ENCODE results near the gene PTCD1.

Gene PTCD1

DNA sequence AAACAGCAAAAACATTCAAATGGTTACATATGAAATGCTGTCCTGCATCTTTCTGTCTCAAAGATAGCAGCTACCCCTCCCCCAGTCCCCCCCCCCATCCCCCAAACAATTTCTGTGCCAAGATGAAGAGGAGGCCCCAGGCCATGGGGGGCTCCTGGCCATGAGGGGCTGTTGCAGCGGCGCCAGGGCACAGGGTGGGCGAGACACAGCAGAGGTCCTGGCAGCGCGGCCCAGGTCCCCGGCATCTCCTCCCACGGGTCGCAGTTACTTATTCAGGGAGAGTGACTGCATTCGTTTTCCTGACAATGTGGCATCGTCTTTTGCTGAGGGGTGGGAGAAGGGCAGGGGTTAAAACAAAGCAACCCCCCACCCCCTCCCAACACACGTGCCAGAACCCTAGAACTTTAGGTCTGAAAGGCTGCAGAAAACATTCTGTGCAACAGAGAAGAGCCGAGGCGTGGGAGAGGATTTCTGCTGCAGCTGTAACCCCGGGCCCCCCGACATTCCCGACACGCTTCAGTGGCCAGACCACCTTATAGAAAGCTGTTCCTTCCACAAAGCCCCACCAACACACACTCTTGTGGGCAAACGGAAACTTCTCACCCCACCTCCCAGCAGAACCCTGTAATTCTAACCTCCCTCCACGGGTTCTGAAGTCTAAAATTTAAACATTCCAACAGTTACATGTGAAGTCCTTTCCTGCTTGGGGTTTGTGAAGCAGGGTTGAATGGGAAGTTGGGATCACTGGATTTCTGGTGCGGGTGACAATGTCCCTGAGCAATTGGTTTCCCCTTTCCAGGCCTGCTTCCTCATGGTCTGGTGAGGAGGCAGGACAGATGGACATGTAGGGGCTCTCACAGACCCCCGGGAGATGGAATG lies 41.9 kb downstream of the PTCD1 start:
- Histone ChIP-seq H3K36me3 (ENCODE audit: control insufficient read depth in 4 of 4, insufficient read depth in 4 of 4, low read length in 3 of 4) (peaks cover 14 to 91% (median 67%) of the 10 kb centered on the region in 4 experiments), H3K9me3 (ENCODE audit: control extremely low read depth in 1 of 5, control insufficient read depth in 4 of 5, insufficient read depth in 2 of 5, low read depth in 1 of 5, low read length in 4 of 5) (no peaks in the 10 kb centered on the region), H3K4me3 (ENCODE audit: control insufficient read depth in 1 of 7, extremely low read depth in 1 of 7, insufficient read depth in 4 of 7, low read depth in 2 of 7, low read length in 6 of 7) (no peak overlapping the region), H3K4me1 (ENCODE audit: control extremely low read depth in 1 of 4, control insufficient read depth in 4 of 4, insufficient read depth in 4 of 4, low read length in 3 of 4) (peaks cover 0 to 19% (median 5%) of the 10 kb centered on the region in 4 experiments), H3K27ac (ENCODE audit: insufficient read depth in 1 of 2, low read depth in 1 of 2, low read length in 2 of 2, poor library complexity in 1 of 2, severe bottlenecking in 2 of 2) (no peak overlapping the region), H3K27me3 (replicated peaks in 2 of 5; ENCODE audit: control insufficient read depth in 4 of 5, insufficient read depth in 5 of 5, low read length in 4 of 5) (no peaks in the 10 kb centered on the region)
- POLR2A ChIA-PET: no interaction called here
- CTCF ChIA-PET: interaction anchor here (1.1 kb wide), 1 partner anchor 31 kb away, joined by 3 read pairs; no protein-coding TSS in a partner anchor
- DNase-seq: no peak
- 95% methylated on average over 15 of the region's 21 CpGs for WGBS (ENCODE audit: insufficient coverage)

- Histone ChIP-seq H3K27me3 (replicated peaks in 2 of 5; ENCODE audit: control insufficient read depth in 4 of 5, insufficient read depth in 5 of 5, low read length in 4 of 5) (no peaks in the 10 kb centered on the region), H3K4me1 (ENCODE audit: control extremely low read depth in 1 of 4, control insufficient read depth in 4 of 4, insufficient read depth in 4 of 4, low read length in 3 of 4) (peaks cover 0 to 19% (median 5%) of the 10 kb centered on the region in 4 experiments), H3K36me3 (ENCODE audit: control insufficient read depth in 4 of 4, insufficient read depth in 4 of 4, low read length in 3 of 4) (peaks cover 12 to 94% (median 65%) of the 10 kb centered on the region in 4 experiments), H3K9me3 (ENCODE audit: control extremely low read depth in 1 of 5, control insufficient read depth in 4 of 5, insufficient read depth in 2 of 5, low read depth in 1 of 5, low read length in 4 of 5) (no peaks in the 10 kb centered on the region), H3K4me3 (ENCODE audit: control insufficient read depth in 1 of 7, extremely low read depth in 1 of 7, insufficient read depth in 4 of 7, low read depth in 2 of 7, low read length in 6 of 7) (no peak overlapping the region), H3K27ac (ENCODE audit: insufficient read depth in 1 of 2, low read depth in 1 of 2, low read length in 2 of 2, poor library complexity in 1 of 2, severe bottlenecking in 2 of 2) (no peak overlapping the region)
- 98% methylated on average over 12 of the region's 14 CpGs for WGBS (ENCODE audit: insufficient coverage)
- ChIA-PET POLR2A (no interaction called here), CTCF (interaction anchor here (1.1 kb wide), 1 partner anchor 30 kb away, joined by 3 read pairs; no protein-coding TSS in a partner anchor)
- no peak for DNase-seq
Observed at GRCh38 chr7:99395616-99396327, 42.8 kb downstream of the PTCD1 start.

GRCh38 chr7:99394188-99394502 lies 44.5 kb downstream of the PTCD1 start:
- peaks cover 6 to 94% (median 62%) of the 10 kb centered on the region in 4 experiments for H3K36me3 ChIP-seq (ENCODE audit: control insufficient read depth in 4 of 4, insufficient read depth in 4 of 4, low read length in 3 of 4)
- no peak overlapping the region for H3K4me3 ChIP-seq (ENCODE audit: control insufficient read depth in 1 of 7, extremely low read depth in 1 of 7, insufficient read depth in 4 of 7, low read depth in 2 of 7, low read length in 6 of 7)
- POLR2A ChIA-PET: interaction anchor here (1.0 to 1.1 kb wide), 2 partner anchors 15 to 19 kb away, joined by 3 read pairs; partner anchors contain the start of gene BUD31
- H3K27ac ChIP-seq (ENCODE audit: insufficient read depth in 1 of 2, low read depth in 1 of 2, low read length in 2 of 2, poor library complexity in 1 of 2, severe bottlenecking in 2 of 2): no peak overlapping the region
- H3K4me1 ChIP-seq (ENCODE audit: control extremely low read depth in 1 of 4, control insufficient read depth in 4 of 4, insufficient read depth in 4 of 4, low read length in 3 of 4): peaks cover 0 to 19% (median 5%) of the 10 kb centered on the region in 4 experiments
- no peaks in the 10 kb centered on the region for H3K27me3 ChIP-seq (replicated peaks in 2 of 5; ENCODE audit: control insufficient read depth in 4 of 5, insufficient read depth in 5 of 5, low read length in 4 of 5)
- no peaks in the 10 kb centered on the region for H3K9me3 ChIP-seq (ENCODE audit: control extremely low read depth in 1 of 5, control insufficient read depth in 4 of 5, insufficient read depth in 2 of 5, low read depth in 1 of 5, low read length in 4 of 5)
- CTCF ChIA-PET: interaction anchor here (0.7 to 1.4 kb wide), 3 partner anchors 13 to 29 kb away, joined by 3 to 4 read pairs (median 3); partner anchors contain the start of gene ARPC1B
- 100% methylated on average over 4 of the region's 4 CpGs for WGBS (ENCODE audit: insufficient coverage)
- DNase-seq: no peak

- CTCF ChIA-PET: interaction anchor here (1.1 to 1.4 kb wide), 2 partner anchors 19 to 29 kb away, joined by 3 read pairs; partner anchors contain the start of gene ARPC1B
- DNase-seq: no peak
- Histone ChIP-seq H3K36me3 (ENCODE audit: control insufficient read depth in 4 of 4, insufficient read depth in 4 of 4, low read length in 3 of 4) (peaks cover 6 to 89% (median 60%) of the 10 kb centered on the region in 4 experiments), H3K27ac (ENCODE audit: insufficient read depth in 1 of 2, low read depth in 1 of 2, low read length in 2 of 2, poor library complexity in 1 of 2, severe bottlenecking in 2 of 2) (peak overlapping the region in 1 of 2 experiments; percentile 25), H3K4me1 (ENCODE audit: control extremely low read depth in 1 of 4, control insufficient read depth in 4 of 4, insufficient read depth in 4 of 4, low read length in 3 of 4) (peaks cover 0 to 19% (median 5%) of the 10 kb centered on the region in 4 experiments), H3K9me3 (ENCODE audit: control extremely low read depth in 1 of 5, control insufficient read depth in 4 of 5, insufficient read depth in 2 of 5, low read depth in 1 of 5, low read length in 4 of 5) (no peaks in the 10 kb centered on the region), H3K4me3 (ENCODE audit: control insufficient read depth in 1 of 7, extremely low read depth in 1 of 7, insufficient read depth in 4 of 7, low read depth in 2 of 7, low read length in 6 of 7) (peak overlapping the region in 6 of 7 experiments; percentile 24 to 78 (median 66)), H3K27me3 (replicated peaks in 2 of 5; ENCODE audit: control insufficient read depth in 4 of 5, insufficient read depth in 5 of 5, low read length in 4 of 5) (no peaks in the 10 kb centered on the region)
- 66% methylated on average over 23 of the region's 30 CpGs for WGBS (ENCODE audit: insufficient coverage)
- POLR2A ChIA-PET: interaction anchor here (1.0 kb wide), 2 partner anchors 15 to 18 kb away, joined by 3 read pairs; partner anchors contain the start of gene BUD31
Observed at GRCh38 chr7:99393355-99394187, 45.0 kb downstream of the PTCD1 start.

DNA sequence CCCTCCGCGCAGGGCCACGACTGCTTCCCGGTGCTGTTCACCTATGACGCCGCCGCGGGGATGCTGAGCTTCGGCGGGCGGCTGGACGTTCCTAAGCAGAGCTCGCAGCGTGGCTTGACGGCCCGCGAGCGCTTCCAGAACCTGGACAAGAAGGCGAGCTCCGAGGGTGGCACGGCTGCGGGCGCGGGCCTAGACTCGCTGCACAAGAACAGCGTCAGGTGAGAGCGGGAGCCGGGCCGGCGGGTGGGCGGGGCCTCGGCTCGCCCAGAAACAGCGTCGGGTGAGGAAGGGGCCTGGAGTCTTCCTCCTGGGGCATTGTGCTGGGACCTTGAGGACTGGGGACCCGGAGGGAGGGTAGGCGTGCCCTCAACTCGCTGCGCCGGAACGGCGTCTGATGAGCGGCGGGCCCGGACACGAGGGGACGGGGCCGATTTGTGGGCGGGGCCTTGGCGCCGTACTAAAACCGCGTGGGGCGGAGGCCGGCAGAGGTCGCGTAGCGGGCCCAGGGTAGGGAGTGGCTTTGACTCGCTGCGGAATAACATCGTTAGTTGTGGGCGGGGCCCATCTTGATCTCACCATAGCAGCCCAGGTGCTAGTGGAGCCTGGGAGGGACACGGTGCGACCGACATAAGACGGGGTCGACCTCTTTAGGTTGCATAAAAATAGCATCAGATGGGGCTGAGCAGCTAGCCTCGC lies 45.8 kb downstream of the PTCD1 start:
- POLR2A ChIA-PET: interaction anchor here (1.0 kb wide), 1 partner anchor 16 kb away, joined by 3 read pairs; the partner anchor contains the start of gene BUD31
- peak; percentile 78 to 85 (median 82) for DNase-seq
- Histone ChIP-seq H3K4me3 (ENCODE audit: control insufficient read depth in 1 of 7, extremely low read depth in 1 of 7, insufficient read depth in 4 of 7, low read depth in 2 of 7, low read length in 6 of 7) (peak overlapping the region in 6 of 7 experiments; percentile 24 to 78 (median 66)), H3K27ac (ENCODE audit: insufficient read depth in 1 of 2, low read depth in 1 of 2, low read length in 2 of 2, poor library complexity in 1 of 2, severe bottlenecking in 2 of 2) (peak overlapping the region in 1 of 2 experiments; percentile 25), H3K27me3 (replicated peaks in 2 of 5; ENCODE audit: control insufficient read depth in 4 of 5, insufficient read depth in 5 of 5, low read length in 4 of 5) (no peaks in the 10 kb centered on the region), H3K9me3 (ENCODE audit: control extremely low read depth in 1 of 5, control insufficient read depth in 4 of 5, insufficient read depth in 2 of 5, low read depth in 1 of 5, low read length in 4 of 5) (no peaks in the 10 kb centered on the region), H3K36me3 (ENCODE audit: control insufficient read depth in 4 of 4, insufficient read depth in 4 of 4, low read length in 3 of 4) (peaks cover 4 to 89% (median 60%) of the 10 kb centered on the region in 4 experiments), H3K4me1 (ENCODE audit: control extremely low read depth in 1 of 4, control insufficient read depth in 4 of 4, insufficient read depth in 4 of 4, low read length in 3 of 4) (peaks cover 0 to 19% (median 5%) of the 10 kb centered on the region in 4 experiments)
- 17% methylated on average over 57 of the region's 68 CpGs for WGBS (ENCODE audit: insufficient coverage)
- CTCF ChIA-PET: interaction anchor here (0.9 to 1.0 kb wide), 3 partner anchors 14 to 27 kb away, joined by 3 to 5 read pairs (median 3); no protein-coding TSS in a partner anchor

DNA sequence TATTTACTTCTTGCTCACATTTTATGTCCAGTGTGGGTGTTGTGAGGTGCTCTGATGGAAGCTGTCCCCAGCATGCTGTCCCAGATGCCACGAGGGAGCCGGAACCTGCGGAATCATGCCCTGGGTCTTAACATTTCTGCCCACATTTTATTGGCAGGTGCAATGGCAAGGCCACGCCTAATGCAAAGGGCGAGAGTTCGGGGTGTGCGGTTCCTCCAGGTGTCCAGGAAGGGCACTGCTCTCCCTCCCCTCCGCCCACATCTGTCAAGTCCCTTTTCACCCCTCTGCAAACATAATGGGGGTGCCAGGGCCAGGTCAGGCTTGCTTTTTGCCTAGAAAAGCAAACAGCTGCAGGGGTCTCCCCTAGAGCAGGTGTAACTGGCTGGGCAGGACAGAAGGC lies 46.6 kb downstream of the PTCD1 start:
- no peak for DNase-seq
- ChIA-PET CTCF (interaction anchor here (0.9 to 1.0 kb wide), 4 partner anchors 14 to 27 kb away, joined by 3 to 5 read pairs (median 4); no protein-coding TSS in a partner anchor), POLR2A (no interaction called here)
- 92% methylated on average over 7 of the region's 8 CpGs for WGBS (ENCODE audit: insufficient coverage)
- H3K27me3 ChIP-seq (replicated peaks in 2 of 5; ENCODE audit: control insufficient read depth in 4 of 5, insufficient read depth in 5 of 5, low read length in 4 of 5): no peaks in the 10 kb centered on the region
- peak overlapping the region in 1 of 7 experiments; percentile 73 for H3K4me3 ChIP-seq (ENCODE audit: control insufficient read depth in 1 of 7, extremely low read depth in 1 of 7, insufficient read depth in 4 of 7, low read depth in 2 of 7, low read length in 6 of 7)
- H3K36me3 ChIP-seq (ENCODE audit: control insufficient read depth in 4 of 4, insufficient read depth in 4 of 4, low read length in 3 of 4): peaks cover 2 to 85% (median 57%) of the 10 kb centered on the region in 4 experiments
- peaks cover 0 to 19% (median 5%) of the 10 kb centered on the region in 4 experiments for H3K4me1 ChIP-seq (ENCODE audit: control extremely low read depth in 1 of 4, control insufficient read depth in 4 of 4, insufficient read depth in 4 of 4, low read length in 3 of 4)
- H3K9me3 ChIP-seq (ENCODE audit: control extremely low read depth in 1 of 5, control insufficient read depth in 4 of 5, insufficient read depth in 2 of 5, low read depth in 1 of 5, low read length in 4 of 5): no peaks in the 10 kb centered on the region
- H3K27ac ChIP-seq (ENCODE audit: insufficient read depth in 1 of 2, low read depth in 1 of 2, low read length in 2 of 2, poor library complexity in 1 of 2, severe bottlenecking in 2 of 2): no peak overlapping the region
